Measurements from ENCODE around the gene ZNF750. TPM values are rescaled to one million over a fixed set of nuclear protein-coding genes. Genes with fewer than 3 reads are reported as not detected.

Gene ZNF750
- total and polyA plus RNA-seq, 2 of the 13 experiments (the other 11 are each of a cell fraction or from before 2014, with no cell fraction given) = not detected

DNA sequence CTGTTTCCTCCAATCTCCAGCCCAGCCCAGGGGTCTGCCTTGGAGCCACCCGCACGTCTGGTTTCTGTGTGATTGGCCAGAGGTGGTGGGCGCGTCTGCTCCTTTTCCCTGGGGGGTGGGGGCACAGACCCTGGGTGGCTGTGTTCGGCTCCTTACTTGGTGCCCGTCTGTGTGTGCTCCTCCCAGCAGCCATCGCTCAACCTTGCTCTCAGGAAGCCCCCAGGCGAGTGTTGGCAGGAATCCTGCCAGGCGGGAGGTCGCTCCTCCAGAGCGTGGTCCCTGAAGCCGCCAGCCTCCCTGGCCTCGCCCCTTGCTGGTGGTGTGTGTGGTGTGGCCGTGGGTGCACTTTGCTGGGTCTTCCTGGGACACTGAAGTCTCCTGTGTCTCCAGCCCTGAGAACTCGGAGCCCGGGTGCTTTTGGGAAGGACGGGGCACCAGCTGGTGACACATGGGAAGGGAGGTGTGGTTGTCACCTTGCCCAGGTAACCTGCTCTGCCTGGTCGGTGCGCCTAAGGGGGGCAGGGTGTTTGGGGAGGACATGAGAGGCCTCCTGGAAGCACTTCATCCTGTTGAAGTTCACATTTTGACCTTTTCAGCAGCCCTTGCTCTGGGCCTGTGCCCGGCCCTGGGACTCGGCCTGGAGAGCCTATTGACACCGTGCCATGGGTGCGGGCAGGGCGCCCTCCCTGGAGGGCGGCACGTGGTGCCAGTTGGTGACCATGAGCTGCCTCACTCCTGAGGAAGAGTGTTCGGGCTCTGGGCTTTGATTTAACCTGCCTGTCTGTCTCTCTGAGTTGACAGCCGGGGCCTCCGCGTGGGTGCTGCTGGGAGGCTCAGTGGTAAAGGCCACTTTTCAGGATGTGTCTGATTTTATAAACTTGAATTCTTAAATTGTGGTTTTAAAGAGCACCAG, 49.0 kb upstream of the ZNF750 start (continued):
- no peak for TF ChIP-seq HDAC6 (IDR thresholded peaks at IDR 0.05; ENCODE audit: low read depth, low read length)
- TF ChIP-seq KLF13 (CRISPR knock-in tag; IDR thresholded peaks at IDR 0.05) = 0 out of 2 replicates have a peak, but pooled peaks have one; percentile 16
- TF ChIP-seq ZFP90 (CRISPR knock-in tag; IDR thresholded peaks at IDR 0.05; ENCODE audit: borderline replicate concordance) = no peak
- TF ChIP-seq ELF1 (CRISPR knock-in tag; IDR thresholded peaks at IDR 0.05) = no peak
- TF ChIP-seq SMAD1 (CRISPR knock-in tag; IDR thresholded peaks at IDR 0.05; ENCODE audit: borderline replicate concordance, low read depth) = 0 out of 2 replicates have a peak, but pooled peaks have one; percentile 44
- TF ChIP-seq, protein P1, sequence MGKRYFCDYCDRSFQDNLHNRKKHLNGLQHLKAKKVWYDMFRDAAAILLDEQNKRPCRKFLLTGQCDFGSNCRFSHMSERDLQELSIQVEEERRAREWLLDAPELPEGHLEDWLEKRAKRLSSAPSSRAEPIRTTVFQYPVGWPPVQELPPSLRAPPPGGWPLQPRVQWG (CRISPR knock-in tag; IDR thresholded peaks at IDR 0.05; ENCODE audit: borderline replicate concordance, low read depth) = no peak
- TF ChIP-seq, protein P2, sequence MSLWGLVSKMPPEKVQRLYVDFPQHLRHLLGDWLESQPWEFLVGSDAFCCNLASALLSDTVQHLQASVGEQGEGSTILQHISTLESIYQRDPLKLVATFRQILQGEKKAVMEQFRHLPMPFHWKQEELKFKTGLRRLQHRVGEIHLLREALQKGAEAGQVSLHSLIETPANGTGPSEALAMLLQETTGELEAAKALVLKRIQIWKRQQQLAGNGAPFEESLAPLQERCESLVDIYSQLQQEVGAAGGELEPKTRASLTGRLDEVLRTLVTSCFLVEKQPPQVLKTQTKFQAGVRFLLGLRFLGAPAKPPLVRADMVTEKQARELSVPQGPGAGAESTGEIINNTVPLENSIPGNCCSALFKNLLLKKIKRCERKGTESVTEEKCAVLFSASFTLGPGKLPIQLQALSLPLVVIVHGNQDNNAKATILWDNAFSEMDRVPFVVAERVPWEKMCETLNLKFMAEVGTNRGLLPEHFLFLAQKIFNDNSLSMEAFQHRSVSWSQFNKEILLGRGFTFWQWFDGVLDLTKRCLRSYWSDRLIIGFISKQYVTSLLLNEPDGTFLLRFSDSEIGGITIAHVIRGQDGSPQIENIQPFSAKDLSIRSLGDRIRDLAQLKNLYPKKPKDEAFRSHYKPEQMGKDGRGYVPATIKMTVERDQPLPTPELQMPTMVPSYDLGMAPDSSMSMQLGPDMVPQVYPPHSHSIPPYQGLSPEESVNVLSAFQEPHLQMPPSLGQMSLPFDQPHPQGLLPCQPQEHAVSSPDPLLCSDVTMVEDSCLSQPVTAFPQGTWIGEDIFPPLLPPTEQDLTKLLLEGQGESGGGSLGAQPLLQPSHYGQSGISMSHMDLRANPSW (CRISPR knock-in tag; IDR thresholded peaks at IDR 0.05; ENCODE audit: borderline replicate concordance) = no peak
- no peak for TF ChIP-seq ZBTB3 (CRISPR knock-in tag; IDR thresholded peaks at IDR 0.05; ENCODE audit: borderline replicate concordance, low read depth)
- TF ChIP-seq ZNF879 (CRISPR knock-in tag; IDR thresholded peaks at IDR 0.05) = no peak
- TF ChIP-seq, protein P3, sequence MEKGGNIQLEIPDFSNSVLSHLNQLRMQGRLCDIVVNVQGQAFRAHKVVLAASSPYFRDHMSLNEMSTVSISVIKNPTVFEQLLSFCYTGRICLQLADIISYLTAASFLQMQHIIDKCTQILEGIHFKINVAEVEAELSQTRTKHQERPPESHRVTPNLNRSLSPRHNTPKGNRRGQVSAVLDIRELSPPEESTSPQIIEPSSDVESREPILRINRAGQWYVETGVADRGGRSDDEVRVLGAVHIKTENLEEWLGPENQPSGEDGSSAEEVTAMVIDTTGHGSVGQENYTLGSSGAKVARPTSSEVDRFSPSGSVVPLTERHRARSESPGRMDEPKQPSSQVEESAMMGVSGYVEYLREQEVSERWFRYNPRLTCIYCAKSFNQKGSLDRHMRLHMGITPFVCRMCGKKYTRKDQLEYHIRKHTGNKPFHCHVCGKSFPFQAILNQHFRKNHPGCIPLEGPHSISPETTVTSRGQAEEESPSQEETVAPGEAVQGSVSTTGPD (CRISPR knock-in tag; IDR thresholded peaks at IDR 0.05) = no peak; the same call in 1 of the 2 replicates
- no peak for TF ChIP-seq IKZF4 (CRISPR knock-in tag; IDR thresholded peaks at IDR 0.05; ENCODE audit: borderline replicate concordance, low read depth, not compliant biosample characterization)
- TF ChIP-seq KLF16 (CRISPR knock-in tag; IDR thresholded peaks at IDR 0.05) = no peak
- TF ChIP-seq, protein P4, sequence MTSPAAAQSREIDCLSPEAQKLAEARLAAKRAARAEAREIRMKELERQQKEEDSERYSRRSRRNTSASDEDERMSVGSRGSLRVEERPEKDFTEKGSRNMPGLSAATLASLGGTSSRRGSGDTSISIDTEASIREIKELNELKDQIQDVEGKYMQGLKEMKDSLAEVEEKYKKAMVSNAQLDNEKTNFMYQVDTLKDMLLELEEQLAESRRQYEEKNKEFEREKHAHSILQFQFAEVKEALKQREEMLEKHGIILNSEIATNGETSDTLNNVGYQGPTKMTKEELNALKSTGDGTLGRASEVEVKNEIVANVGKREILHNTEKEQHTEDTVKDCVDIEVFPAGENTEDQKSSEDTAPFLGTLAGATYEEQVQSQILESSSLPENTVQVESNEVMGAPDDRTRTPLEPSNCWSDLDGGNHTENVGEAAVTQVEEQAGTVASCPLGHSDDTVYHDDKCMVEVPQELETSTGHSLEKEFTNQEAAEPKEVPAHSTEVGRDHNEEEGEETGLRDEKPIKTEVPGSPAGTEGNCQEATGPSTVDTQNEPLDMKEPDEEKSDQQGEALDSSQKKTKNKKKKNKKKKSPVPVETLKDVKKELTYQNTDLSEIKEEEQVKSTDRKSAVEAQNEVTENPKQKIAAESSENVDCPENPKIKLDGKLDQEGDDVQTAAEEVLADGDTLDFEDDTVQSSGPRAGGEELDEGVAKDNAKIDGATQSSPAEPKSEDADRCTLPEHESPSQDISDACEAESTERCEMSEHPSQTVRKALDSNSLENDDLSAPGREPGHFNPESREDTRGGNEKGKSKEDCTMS (CRISPR knock-in tag; conservative IDR thresholded peaks at IDR 0.05) = no peak
- TF ChIP-seq, protein P5, sequence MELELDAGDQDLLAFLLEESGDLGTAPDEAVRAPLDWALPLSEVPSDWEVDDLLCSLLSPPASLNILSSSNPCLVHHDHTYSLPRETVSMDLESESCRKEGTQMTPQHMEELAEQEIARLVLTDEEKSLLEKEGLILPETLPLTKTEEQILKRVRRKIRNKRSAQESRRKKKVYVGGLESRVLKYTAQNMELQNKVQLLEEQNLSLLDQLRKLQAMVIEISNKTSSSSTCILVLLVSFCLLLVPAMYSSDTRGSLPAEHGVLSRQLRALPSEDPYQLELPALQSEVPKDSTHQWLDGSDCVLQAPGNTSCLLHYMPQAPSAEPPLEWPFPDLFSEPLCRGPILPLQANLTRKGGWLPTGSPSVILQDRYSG (CRISPR knock-in tag; IDR thresholded peaks at IDR 0.05) = no peak
- TF ChIP-seq ZNF136 (CRISPR knock-in tag; IDR thresholded peaks at IDR 0.05; ENCODE audit: low read depth) = no peak; the same call in 1 of the 2 replicates
- no peak for TF ChIP-seq PHF5A (CRISPR knock-in tag; IDR thresholded peaks at IDR 0.05; ENCODE audit: low read depth, unreplicated experiment)
- TF ChIP-seq, protein P6, sequence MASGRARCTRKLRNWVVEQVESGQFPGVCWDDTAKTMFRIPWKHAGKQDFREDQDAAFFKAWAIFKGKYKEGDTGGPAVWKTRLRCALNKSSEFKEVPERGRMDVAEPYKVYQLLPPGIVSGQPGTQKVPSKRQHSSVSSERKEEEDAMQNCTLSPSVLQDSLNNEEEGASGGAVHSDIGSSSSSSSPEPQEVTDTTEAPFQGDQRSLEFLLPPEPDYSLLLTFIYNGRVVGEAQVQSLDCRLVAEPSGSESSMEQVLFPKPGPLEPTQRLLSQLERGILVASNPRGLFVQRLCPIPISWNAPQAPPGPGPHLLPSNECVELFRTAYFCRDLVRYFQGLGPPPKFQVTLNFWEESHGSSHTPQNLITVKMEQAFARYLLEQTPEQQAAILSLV (CRISPR knock-in tag; IDR thresholded peaks at IDR 0.05; ENCODE audit: borderline replicate concordance) = peak; percentile 57; the same call in 1 of the 2 replicates
